ENCODE data around the gene MTARC1.

- TF ChIP-seq CTCF (IDR thresholded peaks at IDR 0.05) (no peak), POLR2A (IDR thresholded peaks at IDR 0.05; ENCODE audit: low read depth) (no peak)
Observed at GRCh38 chr1:220769205-220769604, 17.5 kb upstream of the MTARC1 start.

All from esophagus muscularis mucosa (tissue), 3 donors.